Measurements from ENCODE around the gene CAPZB. TPM values are rescaled to one million over a fixed set of nuclear protein-coding genes. Genes with fewer than 3 reads are reported as not detected.

Gene CAPZB
- polyA plus RNA-seq, 1 experiment = 276 TPM

DNA sequence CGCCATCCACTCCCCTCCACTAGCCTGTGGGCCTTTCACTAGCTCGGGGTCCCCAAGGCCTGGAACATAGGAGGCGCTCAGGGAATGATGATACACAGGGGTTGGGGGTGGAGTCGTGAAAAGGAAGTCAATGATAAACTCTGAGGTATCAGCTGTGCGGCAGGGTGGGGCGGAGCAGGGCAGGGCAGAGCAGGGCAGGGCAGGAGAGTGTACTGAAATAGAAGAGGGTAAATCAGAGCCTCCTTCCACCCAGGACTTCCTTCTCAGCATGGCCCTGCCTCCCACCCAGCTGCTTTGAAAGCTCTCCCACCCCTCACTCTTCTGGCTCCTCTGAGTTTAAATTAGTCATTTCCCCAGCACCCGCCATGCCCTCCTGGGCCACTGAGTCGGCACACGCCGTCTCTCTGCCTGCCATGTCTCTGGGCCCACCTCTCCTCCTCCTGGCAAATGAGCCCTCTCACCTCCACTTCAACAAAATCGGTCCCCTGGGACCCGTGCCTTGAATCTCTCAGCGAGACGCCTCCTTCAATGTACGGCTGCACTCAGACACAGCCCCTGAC lies 16.9 kb downstream of the CAPZB start:
- DNase-seq (ENCODE audit: low read depth) = no peak
- H3K27me3 ChIP-seq (ENCODE audit: control insufficient read depth, insufficient read depth, low read length) = no peaks in the 10 kb centered on the region
- TF ChIP-seq CTCF (IDR thresholded peaks at IDR 0.05; ENCODE audit: insufficient read depth, low read depth, low read length) = no peak
- peaks cover 5% of the 10 kb centered on the region for H3K36me3 ChIP-seq (ENCODE audit: control insufficient read depth, insufficient read depth, low read length)
- POLR2A ChIA-PET = no interaction called here
- CTCF ChIA-PET = interaction anchor here (0.7 to 1.6 kb wide), 2 partner anchors 13 to 22 kb away, joined by 4 to 5 read pairs; no protein-coding TSS in a partner anchor
- H3K4me3 ChIP-seq (ENCODE audit: low read depth, low read length) = no peak overlapping the region

DNA sequence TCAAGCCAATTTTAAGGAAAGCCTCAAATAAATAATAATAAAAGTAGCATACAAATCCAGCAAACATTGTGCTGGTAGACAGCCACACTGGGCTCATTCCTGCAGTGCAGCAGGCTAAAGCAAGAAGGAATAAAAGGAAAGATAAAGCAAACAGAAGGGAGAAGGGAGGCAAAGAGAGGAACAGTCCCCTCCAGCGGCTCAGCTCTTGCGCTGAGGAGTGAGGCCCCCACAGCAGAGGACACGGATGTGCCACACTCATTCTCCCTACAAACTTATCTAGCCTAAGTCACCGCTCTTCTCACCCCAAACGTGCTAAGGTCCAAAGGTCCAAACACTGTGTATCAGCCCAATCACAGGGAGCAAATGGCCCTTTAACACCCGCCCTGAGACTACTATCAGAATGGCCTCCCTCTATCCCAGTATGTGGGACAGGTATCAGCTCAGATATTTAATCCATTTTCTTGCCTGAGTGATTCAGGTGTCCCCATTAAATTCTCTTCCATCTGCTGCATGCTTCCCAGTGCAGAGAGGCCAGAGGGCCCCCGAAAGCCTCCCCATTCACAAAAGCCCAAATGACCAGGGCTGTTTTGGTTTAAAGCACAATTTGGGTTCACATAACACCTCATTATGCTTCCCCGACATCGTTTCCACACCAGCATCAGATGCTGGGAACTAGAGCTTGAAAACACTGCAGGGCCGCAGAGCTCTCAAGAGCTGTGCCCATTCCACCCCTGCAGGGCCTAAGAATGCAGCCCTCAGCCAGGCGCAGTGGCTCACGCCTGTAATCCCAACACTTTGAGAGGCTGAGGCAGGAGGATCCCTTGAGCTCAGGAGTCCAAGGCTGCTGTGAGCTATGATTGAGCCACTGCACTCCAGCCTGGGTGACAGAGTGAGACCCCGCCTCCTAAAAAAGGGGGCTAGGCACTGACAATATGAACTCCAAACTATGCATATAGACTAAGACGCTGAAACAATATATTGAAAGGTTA lies 17.8 kb downstream of the CAPZB start:
- Histone ChIP-seq H3K36me3 (ENCODE audit: control insufficient read depth, insufficient read depth, low read length) (peaks cover 5% of the 10 kb centered on the region), H3K27me3 (ENCODE audit: control insufficient read depth, insufficient read depth, low read length) (no peaks in the 10 kb centered on the region), H3K4me3 (ENCODE audit: low read depth, low read length) (no peak overlapping the region)
- ChIA-PET CTCF (interaction anchor here (1.6 kb wide), 1 partner anchor 12 kb away, joined by 5 read pairs; no protein-coding TSS in a partner anchor), POLR2A (no interaction called here)
- no peak for TF ChIP-seq CTCF (IDR thresholded peaks at IDR 0.05; ENCODE audit: insufficient read depth, low read depth, low read length)
- DNase-seq (ENCODE audit: low read depth) = no peak

- no peak for DNase-seq (ENCODE audit: low read depth)
- Histone ChIP-seq H3K27me3 (ENCODE audit: control insufficient read depth, insufficient read depth, low read length) (no peaks in the 10 kb centered on the region), H3K36me3 (ENCODE audit: control insufficient read depth, insufficient read depth, low read length) (peaks cover 5% of the 10 kb centered on the region), H3K4me3 (ENCODE audit: low read depth, low read length) (no peak overlapping the region)
- ChIA-PET CTCF (interaction anchor here (0.9 to 1.0 kb wide), 2 partner anchors 75 to 188 kb away, joined by 3 read pairs; no protein-coding TSS in a partner anchor), POLR2A (no interaction called here)
- no peak for TF ChIP-seq CTCF (IDR thresholded peaks at IDR 0.05; ENCODE audit: insufficient read depth, low read depth, low read length)
Measured at GRCh38 chr1:19466112-19466561, 19.2 kb downstream of the CAPZB start.

DNA sequence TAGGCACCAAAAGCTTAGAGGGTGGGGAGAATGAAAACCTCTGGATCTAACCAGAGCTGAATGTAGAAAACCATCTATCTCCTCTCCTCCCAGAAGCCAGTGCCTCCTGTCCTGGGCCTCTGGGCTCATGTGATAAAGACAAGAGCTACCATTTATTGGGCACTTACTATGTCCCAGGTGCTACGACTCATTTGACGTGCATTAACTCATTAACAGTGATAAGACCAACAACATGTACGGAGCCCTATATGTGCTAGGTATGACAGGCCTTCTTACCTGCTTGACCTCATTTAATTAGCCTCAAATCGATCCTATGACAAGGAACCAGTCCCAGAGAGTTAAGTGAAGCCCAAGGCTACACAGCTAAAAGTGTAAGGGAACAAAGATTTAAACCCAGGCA lies 19.7 kb downstream of the CAPZB start:
- no peak overlapping the region for H3K4me3 ChIP-seq (ENCODE audit: low read depth, low read length)
- TF ChIP-seq CTCF (IDR thresholded peaks at IDR 0.05; ENCODE audit: insufficient read depth, low read depth, low read length) = no peak
- H3K27me3 ChIP-seq (ENCODE audit: control insufficient read depth, insufficient read depth, low read length) = no peaks in the 10 kb centered on the region
- H3K36me3 ChIP-seq (ENCODE audit: control insufficient read depth, insufficient read depth, low read length) = peaks cover 4% of the 10 kb centered on the region; the same call in 1 of the 2 replicates
- POLR2A ChIA-PET = no interaction called here
- CTCF ChIA-PET = interaction anchor here (0.6 to 1.0 kb wide), 3 partner anchors 75 to 188 kb away, joined by 3 read pairs; no protein-coding TSS in a partner anchor
- DNase-seq (ENCODE audit: low read depth) = no peak

- no peaks in the 10 kb centered on the region for H3K27me3 ChIP-seq (ENCODE audit: control insufficient read depth, insufficient read depth, low read length)
- no peak overlapping the region for H3K4me3 ChIP-seq (ENCODE audit: low read depth, low read length)
- no peak for DNase-seq (ENCODE audit: low read depth)
- CTCF ChIA-PET = interaction anchor here (0.6 to 1.0 kb wide), 3 partner anchors 74 to 189 kb away, joined by 3 read pairs; no protein-coding TSS in a partner anchor
- TF ChIP-seq CTCF (IDR thresholded peaks at IDR 0.05; ENCODE audit: insufficient read depth, low read depth, low read length) = no peak
- peaks cover 5% of the 10 kb centered on the region; the same call in 1 of the 2 replicates for H3K36me3 ChIP-seq (ENCODE audit: control insufficient read depth, insufficient read depth, low read length)
- POLR2A ChIA-PET = no interaction called here
Measured at GRCh38 chr1:19465123-19465522, 20.2 kb downstream of the CAPZB start.
